Measurements from ENCODE around the gene BRINP2. TPM values are rescaled to one million over a fixed set of nuclear protein-coding genes. Genes with fewer than 3 reads are reported as not detected.

The BRINP2 gene
- polyA plus RNA-seq, 5 donors = 0.58 to 1.3 (median 0.84) TPM

DNA sequence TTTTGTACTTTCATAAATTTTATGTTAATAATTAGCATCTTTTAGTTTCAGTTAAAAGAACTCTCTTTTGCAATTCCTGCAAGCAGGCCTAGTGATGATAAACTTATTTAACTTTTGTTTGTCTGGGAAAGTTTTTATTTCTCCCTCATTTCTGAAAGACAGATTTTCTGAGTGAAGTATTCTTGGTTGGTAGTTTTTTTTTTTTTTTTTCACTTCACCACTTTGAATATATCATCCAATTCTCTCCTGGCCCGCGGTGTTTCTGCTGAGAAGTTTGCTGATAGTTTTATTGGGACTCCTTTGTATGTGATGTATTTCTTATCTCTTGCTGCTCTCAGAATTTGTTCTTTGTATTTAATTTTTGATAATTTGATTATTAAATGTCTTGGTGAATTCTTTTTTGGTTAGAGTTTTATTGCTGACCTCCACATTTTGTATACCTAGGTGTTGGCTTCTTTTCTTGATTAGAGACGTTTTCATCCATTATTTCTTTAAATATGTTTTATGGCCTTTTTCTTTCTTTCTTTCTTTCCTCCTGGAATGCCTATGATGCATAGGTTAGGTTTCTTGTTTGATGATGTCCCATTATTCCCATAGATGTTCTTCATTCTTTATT lies 45.9 kb downstream of the BRINP2 start:
- DNase-seq = no peak

DNA sequence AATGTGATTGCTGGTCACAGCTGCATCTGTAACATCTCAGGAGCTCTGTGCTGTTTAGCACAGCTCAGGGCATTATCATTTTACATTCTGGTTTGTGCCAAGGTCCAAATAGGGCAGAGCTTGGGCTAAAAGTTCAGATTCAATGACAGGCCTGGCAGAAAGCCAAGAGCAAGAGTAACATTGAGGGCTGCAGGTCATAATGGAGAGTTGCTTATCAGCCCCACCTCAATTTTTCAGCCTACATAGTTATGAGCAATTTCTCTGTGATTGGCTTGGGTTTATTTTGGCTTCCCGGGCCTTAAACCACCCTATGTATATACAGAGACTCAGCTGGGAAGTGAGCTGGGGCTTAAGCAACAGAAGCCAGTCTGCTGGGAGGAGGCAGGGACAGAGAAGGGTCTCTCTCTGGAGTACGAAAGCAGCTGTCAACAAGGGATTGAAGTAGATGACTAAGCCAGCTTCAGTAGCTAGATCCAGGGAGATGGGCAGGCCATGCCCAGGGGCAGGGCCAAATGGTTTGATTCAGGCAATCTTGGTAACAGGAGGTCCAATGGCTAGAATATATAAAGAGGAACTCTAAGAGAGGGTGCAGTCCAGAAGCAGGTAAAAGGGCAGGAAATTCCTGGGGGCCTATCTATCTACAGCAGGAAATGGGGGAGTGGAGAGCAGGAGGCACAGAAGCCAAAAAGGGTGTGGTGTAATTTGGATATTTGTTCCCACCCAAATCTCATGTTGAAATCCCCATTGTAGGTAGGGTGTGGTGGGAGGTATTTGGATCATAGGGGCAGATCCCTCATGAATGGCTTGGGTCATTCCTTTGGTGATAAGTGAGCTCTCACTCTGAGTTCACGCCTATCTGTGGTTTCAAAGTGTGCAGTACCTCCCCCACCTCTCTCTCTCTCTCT lies 49.0 kb downstream of the BRINP2 start:
- no peak for DNase-seq

DNA sequence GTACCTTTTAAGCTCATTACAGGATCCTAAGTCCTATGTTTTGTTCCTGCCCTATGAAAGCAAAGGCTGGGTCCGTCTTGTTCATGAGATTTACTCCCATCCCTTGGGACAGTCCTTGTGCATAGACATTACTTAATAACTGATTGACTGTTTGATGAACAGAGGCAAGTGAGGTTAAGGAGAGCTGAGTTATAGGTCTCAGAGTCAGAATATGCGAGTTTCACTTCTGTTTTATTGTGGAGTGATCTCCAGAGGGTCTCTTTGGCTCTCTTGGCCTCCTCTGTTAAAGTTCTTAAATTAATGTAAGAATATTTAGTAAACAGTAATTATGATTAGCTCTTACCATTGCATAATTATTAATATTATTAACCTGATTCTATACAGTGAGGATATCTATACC lies 52.6 kb downstream of the BRINP2 start:
- no peak for DNase-seq

DNA sequence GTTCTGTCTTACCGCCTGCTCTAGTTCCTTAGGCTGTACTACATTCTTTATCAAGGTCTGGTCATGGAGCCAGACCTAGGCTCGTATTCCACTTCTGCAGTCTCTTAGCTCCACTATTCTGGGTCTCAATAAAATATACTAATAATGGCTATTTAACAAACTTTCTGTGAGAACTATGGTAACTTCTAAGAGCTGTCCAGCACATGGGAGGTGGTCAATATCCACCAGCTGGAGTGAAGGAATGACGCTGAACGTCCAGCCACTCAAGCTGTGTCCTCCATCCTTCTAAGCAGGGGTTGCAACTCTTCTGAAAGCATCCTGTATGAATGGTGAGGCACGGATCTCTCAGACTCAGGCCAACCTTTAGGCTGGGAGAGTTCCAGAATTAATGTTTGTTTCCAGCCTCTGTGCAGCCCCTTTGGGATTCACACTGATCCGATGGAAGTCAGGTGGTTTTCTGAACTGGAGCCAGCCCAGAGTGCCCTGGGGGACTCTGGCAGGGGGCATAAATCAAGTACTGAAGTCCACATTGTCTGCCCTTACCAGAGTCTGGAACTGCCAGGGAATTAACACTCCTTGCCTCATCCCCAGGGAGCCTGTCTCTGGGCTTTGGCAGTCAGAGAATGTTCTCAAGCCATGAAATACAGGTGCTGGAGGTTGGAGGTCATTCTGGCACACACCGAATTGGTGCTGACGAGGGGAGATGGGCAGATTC lies 57.4 kb downstream of the BRINP2 start:
- no peak for DNase-seq

DNA sequence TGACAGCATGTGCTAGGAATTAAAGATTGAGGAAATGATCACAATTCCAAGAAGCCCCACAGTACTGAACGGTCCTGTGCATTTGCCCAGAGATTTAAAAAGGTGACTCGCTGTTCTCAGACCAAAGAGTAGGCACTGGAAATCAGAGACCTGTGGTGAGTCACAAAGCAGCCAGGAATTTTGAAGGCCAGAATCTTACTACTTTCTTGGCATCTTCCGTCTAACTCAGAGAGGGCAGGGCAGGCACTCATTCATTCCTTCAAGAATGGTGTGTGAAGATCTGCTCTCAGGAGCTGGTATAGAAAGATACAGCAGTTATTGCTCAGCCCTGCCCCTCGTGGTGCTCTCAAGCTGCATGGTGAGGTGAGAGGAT lies 57.9 kb downstream of the BRINP2 start:
- DNase-seq = no peak

DNA sequence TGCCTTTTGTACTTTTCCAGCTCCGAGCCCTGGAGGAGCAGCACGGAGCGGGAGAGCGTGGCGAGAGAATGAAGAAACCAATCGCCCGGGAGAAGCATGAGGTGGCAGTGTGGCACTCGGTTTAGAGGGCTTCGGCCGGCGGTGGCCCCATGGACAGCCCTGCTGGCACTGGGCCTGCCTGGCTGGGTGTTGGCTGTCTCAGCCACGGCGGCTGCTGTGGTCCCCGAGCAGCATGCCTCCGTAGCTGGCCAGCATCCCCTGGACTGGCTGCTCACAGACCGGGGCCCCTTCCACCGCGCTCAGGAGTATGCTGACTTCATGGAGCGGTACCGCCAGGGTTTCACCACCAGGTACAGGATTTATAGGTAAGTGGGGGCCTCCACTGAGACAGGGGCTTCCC lies 59.0 kb downstream of the BRINP2 start:
- DNase-seq = no peak

DNA sequence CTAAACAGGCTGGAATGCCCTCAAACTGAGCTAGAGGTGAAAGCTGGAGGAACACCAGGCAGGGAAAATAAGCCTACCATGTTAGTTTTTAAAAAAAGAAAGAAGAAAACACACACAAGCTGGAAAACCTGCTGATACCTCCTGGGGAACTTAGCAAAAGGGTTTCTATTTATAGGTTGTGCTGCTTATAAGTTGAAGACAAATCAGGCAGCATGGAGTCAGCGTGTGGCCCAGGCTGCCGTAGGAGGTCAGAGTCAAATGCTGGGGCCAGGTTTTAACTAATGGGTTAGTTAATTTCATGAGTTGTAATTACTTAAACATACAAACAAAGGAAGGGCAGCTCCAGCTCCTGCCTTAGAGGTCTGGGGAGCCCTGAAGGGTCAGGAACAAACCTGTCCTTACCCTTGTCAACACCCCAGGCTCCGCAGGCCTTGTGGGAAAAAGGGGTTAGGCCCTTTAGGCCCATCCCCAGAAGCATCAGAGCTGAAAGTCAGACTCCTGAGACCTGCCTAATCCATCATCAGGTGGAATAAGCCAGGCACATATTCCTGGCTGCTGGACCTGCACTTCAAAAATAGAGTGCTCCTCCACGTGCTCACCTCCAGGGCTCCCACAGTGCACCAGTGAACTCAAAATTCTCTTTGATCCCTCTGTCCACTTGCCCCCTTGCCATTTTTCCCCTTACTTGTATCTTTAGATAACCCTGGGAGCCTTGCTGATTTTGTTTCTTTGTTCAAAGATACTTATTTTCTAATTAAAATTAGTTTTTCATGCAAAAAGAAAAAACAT lies 59.7 kb downstream of the BRINP2 start:
- no peak for DNase-seq

DNA sequence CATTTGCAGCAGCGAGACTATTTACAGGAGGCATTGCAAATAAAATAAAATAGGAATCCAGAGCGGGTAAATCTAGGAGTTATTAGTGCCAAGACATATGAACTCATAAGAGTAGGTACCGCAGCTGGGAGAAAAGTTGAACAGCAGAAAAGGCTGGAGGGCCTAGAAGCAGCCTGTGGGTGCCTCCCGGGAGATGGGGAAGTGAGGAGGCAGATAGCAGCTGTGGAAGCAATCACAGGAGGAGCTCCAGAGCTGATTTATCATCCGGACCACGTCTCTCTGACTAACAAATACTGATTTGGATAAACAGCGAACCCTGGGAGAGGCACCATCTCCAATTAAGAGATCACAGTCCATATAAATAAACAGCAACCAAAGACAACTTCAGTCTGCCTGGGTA lies 64.6 kb downstream of the BRINP2 start:
- DNase-seq = no peak

DNA sequence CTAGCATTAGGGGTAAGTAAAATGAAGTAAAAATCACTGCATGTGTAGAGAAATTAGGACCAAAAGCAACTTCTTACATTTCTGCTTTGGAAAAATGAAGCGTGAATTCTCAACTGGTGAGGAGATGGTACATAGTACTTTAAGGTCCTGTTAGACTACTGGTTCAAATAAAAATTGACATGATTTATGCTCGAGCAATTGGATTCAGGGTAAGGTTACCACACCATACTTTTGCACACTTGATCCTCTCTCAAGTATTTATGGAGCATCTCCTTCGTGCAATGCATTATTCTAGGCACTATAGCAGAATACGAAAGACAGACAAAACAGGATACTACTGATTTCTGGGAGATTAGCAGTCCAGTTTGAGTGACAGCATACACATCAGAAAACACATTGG lies 66.2 kb downstream of the BRINP2 start:
- no peak for DNase-seq

DNA sequence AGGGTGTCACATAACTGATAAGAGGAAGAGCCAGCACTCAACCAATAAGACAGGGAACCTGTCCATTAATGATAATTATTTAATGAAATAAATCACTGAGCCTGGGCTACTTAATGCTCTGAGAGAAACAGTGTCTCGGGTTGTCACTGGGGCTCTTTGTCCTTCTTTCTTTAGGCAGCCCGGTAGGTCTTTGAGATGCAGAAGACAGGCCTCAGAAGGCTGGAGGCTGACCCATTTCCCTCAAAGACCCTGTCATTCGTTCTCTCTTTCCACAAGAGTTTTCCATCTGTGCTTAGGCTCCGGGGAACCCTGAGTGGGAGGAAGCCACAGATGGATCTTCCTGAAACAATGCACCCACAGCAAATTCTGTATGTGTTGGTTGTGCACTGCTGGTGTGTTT lies 68.2 kb downstream of the BRINP2 start:
- no peak for DNase-seq

DNA sequence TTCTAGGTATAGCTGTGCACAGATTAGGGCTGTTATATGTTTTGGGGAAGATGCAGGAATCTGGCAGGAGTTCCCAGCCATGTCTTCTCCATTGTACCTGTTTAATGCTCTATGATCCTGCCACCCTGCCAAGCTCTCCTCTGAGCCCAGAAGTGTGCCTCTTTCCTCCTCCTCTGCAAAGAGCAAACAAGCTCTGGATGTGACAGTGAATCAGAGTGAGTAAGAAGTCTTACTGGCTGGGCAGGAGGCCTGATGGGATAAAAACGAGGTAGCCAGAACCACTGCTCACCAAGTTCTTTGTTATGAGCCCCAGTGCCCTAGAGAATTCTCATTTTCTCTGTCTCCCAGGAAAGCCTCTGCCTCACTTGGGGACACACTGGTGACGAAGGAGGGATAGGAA lies 69.0 kb downstream of the BRINP2 start:
- DNase-seq = no peak

DNA sequence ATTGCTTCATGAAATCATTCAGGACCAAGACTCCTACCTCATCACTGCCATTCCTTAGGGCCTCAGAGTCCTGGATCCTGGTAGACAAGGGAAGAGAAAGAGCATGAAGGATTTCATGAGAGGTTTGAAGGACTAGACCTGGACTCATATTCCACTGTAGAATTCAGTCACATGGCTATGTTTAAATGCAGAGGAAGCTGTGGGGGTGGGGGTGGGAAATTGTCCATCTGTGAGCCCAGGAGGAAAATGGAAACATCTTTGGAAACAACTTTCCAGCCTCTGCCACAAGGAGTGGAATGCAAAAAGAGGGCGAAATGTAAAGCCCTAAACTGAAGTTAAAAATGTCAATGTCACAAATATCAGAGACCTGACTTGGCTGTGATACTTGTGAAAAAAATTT lies 73.0 kb downstream of the BRINP2 start:
- DNase-seq = no peak

DNA sequence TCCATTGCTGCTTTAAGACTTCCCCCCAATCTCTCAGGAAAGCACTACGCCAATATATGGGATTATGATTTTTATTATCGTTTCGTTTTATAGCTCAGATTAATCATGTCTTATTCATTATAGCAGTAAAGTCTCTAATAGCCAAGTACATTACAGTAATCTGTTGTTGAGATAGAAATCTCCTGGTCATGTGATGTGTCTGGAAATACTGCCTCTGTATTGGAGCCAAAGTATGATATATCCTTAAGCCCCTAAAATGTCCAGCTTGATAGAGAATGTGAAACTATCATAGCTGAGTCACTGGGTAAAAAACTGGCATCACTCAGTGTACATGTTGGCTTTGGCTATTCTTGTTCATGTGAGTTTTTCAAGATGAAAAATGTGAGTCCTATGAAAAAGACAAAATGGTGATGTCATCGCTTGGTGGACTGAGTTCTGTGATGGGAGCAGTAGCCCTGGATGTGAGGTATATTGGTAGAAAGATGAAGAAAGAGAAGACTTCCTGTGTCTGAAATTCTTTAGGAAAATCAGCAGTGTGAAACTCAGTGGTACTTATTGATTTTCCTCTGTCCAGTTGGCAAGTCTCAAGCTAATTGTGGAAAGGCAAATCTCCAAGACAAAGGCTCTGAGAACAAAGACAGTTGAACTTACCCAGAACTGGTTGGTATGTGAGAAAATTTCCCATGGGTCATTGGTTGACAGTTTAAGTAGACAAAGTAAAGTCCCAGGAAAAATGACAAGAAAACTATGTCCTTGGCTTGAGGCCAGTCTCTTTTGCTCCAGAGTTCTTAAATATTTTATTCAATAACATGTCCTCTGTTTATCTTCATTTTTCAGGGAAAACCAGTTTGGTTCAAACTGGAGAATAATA lies 76.2 kb downstream of the BRINP2 start:
- no peak for DNase-seq

DNA sequence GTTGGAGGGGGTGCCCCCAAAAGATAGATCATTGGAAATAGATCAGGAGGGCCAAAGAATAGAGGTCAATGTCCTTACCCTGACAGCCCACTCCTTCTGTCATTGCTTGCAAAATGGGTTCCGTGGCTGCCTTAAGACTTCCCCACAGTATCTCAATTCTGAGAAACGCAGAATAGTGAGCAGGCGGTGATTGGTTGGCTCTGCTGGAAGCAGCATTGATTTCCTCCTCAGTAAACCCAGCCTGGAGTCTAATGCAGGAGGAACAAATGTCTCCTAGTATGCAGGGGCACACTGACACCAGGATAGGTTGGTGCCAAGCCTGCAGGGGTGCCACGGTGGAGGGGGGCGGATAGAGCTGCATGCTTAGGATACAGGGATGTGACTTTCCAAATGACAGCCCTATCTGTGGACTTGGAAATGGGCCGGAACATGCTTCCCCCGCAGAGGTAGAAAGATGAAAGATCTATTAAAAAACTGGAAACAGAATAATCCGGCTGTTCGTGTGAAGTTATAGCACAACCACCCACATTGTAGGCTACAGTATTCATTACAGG lies 76.9 kb downstream of the BRINP2 start:
- no peak for DNase-seq

DNA sequence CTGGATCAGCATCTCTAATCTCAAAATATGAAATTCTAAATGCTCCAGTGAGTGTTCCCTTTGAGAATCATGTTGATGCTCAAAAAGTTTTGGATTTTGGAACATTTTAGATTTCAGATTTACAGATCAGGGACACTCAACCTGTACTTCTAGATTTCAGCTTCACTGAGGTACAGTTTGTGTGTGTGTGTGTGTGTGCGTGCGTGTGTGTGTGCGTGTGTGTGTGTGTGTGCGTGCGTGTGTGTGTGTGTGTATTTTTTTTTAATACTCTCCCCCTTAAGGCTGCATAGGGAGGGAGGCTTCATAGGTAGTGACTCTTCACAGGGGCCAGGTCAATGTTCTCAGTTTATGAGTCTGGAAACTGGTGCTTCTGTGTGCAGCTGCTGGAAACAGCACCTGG lies 77.5 kb downstream of the BRINP2 start:
- DNase-seq = no peak

DNA sequence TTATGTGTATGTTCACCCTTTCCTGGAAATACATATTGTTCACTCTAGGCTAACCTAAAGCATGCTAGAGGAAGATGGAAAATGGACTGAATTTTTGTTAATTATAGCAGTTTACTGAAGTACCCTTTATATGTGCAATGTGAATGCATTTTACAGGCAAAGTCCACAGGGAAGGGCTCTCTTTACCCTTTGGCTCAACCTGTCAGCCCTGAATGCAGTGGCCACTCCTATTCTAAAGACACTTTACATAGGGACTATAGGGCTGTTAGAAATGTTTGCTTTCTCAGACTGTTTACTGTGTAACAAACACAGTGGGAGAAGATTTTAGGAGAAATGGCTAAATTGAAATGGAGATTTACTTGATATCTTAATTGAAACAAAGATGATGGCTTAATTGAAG lies 78.5 kb downstream of the BRINP2 start:
- DNase-seq = no peak

DNA sequence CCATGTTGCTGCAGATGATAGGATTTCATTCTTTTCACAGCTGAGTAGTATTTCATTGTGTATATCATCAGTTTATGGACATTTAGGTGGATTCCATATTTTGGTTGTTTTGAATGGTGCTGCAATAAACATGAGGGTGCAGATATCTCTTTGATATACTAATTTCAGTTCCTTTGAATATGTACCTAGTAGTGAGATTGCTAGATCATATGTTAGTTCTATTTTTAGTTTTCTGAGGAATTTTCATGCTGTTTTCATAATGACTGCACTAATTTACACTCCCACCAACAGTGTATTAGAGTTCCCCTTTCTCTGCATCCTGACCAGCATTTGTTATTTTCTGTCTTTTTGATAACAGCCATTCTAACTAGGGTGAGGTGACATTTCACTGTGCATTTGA lies 82.1 kb downstream of the BRINP2 start:
- DNase-seq = no peak

DNA sequence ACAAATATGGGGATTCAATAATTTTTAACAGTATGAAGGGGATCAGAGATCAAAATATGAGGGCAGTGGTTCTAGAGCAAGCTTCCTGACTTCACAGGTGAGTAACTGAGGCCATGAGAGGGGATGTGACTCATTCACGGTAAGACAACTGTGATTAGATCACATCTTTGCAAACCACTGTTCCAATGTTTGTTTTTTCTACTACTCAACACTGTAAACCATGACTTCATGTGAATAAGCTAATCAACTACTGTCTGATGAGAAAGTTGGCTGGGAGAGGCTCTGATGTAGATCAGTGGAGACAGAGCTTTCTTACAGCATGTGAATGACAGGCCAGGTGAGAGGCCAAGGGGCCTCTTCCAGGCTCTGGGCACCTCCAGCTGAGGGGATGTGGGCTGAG lies 84.7 kb downstream of the BRINP2 start:
- DNase-seq = no peak

DNA sequence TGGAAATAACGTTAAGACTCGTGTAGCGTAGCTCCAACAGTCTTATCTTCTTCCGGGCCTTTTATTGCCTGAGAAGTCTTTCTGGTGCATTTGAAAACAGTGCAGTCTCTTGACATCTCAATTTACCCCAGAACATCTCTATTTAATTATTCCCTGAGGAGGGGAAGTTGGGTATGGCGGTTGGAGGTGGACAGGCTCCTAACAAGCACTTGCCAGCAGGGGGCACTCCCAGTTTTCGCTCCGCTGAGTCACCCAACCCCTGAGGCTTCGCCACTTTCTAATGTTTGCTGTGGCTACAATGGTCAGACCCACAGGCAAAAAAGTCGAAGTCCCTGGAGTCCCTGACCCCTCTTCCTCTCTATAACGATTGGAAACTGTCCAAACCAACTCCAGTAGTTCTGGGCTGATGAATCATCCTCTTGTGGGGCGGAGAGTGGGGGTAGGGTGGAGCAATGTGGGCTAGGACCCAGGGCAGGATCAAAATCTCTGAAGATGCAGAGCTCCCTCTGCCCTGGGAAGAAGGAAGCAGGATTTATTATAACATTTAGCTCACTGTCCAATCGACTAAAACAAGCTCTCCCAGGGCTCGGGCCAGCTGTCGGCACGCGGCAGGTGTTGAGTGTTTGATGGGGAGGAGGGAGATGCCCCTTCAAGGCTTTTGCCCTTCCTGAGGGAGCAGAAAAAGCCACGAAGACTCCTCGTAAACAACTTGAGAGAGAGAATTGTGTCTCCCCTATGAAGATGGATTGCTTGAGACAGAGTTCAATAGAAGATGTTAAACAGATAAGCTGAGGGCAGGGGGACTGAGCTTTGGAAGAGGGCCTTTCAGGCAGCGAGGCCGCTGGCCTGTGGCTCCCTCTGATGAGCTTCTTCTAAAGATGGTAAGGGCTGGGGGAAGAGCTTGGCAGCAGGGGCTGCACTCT lies 85.7 kb downstream of the BRINP2 start:
- DNase-seq = peak; percentile 32 to 34

DNA sequence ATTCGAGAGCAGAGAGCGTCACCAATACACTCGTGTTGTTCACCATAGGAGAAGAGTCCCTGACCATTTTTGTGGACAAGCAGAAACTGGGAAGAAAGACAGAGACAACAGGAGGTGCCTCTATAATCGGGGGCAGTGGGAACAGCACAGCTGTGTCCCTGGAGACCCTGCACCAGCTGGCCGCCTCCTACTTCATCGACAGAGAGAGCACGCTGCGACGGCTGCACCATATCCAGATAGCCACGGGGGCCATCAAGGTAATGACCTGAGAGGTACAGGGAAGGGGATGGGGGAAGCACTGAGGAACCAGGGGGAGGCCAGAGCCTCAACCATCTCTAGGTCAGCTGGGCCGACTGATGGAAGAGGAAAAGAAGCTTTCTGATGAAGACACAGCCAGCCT lies 86.4 kb downstream of the BRINP2 start:
- DNase-seq = no peak
